Esophagus squamous epithelium (tissue), 5 donors: ENCODE results near the gene TNNI2. TPM values are rescaled to one million over a fixed set of nuclear protein-coding genes. Genes with fewer than 3 reads are reported as not detected.

Experiments
- DNase-seq: peaks from one replicate; lab custom pipeline; 2025; lab: John Stamatoyannopoulos, UW
- H3K27ac ChIP-seq, 4 donors: fragments of 200-600 bp; sonication (generic); one replicate each; pipeline ENCODE4 v1.5.1; 2016 to 2019; ENCODE audit warnings: mild to moderate bottlenecking in 1 of 4
- H3K27me3 ChIP-seq, 4 donors: fragments of 200-600 bp; sonication (generic); 1 replicate in 3 of 4; 2 replicates in 1 of 4; pipeline versions ENCODE4 v1.5.1 to v1.6.0; 2017 to 2021; ENCODE audit warnings: antibody characterized with exemption in 1 of 4
- H3K36me3 ChIP-seq, 3 donors: fragments of 200-600 bp; sonication (generic); one replicate each; pipeline ENCODE4 v1.5.1; 2016 to 2019
- H3K4me1 ChIP-seq, 3 donors: fragments of 200-600 bp; sonication (generic); one replicate each; pipeline ENCODE4 v1.5.1; 2017 to 2019
- H3K4me3 ChIP-seq, 4 donors: fragments of 200-600 bp; sonication (generic); 1 replicate in 3 of 4; 2 replicates in 1 of 4; pipeline ENCODE4 v1.5.1; 2016 to 2019; ENCODE audit warnings: mild to moderate bottlenecking in 2 of 4, moderate library complexity in 1 of 4
- H3K9me3 ChIP-seq, 3 donors: fragments of 200-600 bp; sonication (generic); one replicate each; pipeline ENCODE4 v1.5.1; 2016 to 2019
- POLR2A ChIP-seq, 4 donors: fragments of 450-650 bp; IDR thresholded peaks; one replicate each; pipeline ENCODE4 v1.6.1; 2017; ENCODE audit warnings: antibody characterized with exemption in 4 of 4, mild to moderate bottlenecking in 4 of 4, moderate library complexity in 3 of 4
- WGBS, 2 donors: methylation state at CpG; one replicate each; pipeline ENCODE4 v1.1.5; 2018; 5-methylcytosine and 5-hydroxymethylcytosine counted together
- intact Hi-C: fragments of 100-400 bp; cut with DNase I; formaldehyde crosslinking; loops from one replicate; pipeline ENCODE4 v1.15.0; 2022
- total RNA-seq, 4 donors: library from RNA; depleted of rRNA; stranded (reverse); fragments of >200 nt; gene quantifications; one replicate each; pipeline ENCODE4 v1.1.0, GENCODE V29; 2016
- TF ChIP-seq, protein P1 (sequence below), 6 experiments: fragments of 450-650 bp in 4 of 6; fragments of 200-600 bp in 2 of 6; sonication (generic) in 2 of 6; IDR thresholded peaks; one replicate each; pipeline ENCODE4 v1.5.1; 2016 to 2019; ENCODE audit warnings: antibody characterized with exemption in 6 of 6, mild to moderate bottlenecking in 4 of 6, moderate library complexity in 4 of 6
- donor health status: DM: yes; HTN: yes; CAD: no.

The TNNI2 gene
- total RNA-seq, 4 donors from 2014 or later: 14.7 to 23.8 (median 15.0) TPM; not detected in 1

GRCh38 chr11:1820463-1821325, 18.1 kb upstream of the TNNI2 start:
- H3K36me3 ChIP-seq: no peaks in the 10 kb centered on the region
- peaks cover 0 to 15% (median 8%) of the 10 kb centered on the region in 3 donors for H3K9me3 ChIP-seq
- no peak for DNase-seq
- H3K4me1 ChIP-seq: peaks cover 0 to 66% (median 11%) of the 10 kb centered on the region in 3 donors
- peaks cover 0 to 21% (median 0%) of the 10 kb centered on the region in 4 donors for H3K27me3 ChIP-seq
- intact Hi-C loops: no loop called here
- TF ChIP-seq, protein P1, sequence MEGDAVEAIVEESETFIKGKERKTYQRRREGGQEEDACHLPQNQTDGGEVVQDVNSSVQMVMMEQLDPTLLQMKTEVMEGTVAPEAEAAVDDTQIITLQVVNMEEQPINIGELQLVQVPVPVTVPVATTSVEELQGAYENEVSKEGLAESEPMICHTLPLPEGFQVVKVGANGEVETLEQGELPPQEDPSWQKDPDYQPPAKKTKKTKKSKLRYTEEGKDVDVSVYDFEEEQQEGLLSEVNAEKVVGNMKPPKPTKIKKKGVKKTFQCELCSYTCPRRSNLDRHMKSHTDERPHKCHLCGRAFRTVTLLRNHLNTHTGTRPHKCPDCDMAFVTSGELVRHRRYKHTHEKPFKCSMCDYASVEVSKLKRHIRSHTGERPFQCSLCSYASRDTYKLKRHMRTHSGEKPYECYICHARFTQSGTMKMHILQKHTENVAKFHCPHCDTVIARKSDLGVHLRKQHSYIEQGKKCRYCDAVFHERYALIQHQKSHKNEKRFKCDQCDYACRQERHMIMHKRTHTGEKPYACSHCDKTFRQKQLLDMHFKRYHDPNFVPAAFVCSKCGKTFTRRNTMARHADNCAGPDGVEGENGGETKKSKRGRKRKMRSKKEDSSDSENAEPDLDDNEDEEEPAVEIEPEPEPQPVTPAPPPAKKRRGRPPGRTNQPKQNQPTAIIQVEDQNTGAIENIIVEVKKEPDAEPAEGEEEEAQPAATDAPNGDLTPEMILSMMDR (IDR thresholded peaks at IDR 0.05): no peak
- no peak for TF ChIP-seq POLR2A (IDR thresholded peaks at IDR 0.05)
- WGBS, 2 donors: 40 to 42% methylated on average over 12 to 13 of the region's 14 CpGs
- H3K4me3 ChIP-seq: no peak overlapping the region
- peak overlapping the region; percentile 35 to 51 (median 45) for H3K27ac ChIP-seq

DNA sequence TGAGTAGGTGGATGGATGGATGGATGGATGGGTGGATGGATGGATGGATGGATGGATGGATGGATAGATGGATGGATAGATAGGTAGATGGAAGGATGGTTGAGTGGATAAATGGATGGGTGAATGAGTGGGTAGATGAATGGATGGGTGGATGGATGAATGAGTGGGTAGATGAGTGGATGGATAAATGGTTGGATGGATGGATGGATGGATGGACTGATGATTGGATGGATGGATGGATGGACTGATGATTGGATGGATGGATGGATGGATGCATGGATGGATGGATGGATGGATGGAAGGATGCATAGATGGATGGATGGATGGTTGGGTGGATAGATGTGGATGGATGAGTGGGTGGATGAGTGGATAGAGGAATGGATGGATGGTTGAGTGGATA, 17.2 kb upstream of the TNNI2 start:
- peaks cover 0 to 20% (median 0%) of the 10 kb centered on the region in 4 donors for H3K27me3 ChIP-seq
- no peak for DNase-seq
- H3K27ac ChIP-seq: peak overlapping the region in 1 of 4 donors; percentile 51
- intact Hi-C loops: no loop called here
- H3K4me3 ChIP-seq: no peak overlapping the region
- peaks cover 0 to 75% (median 11%) of the 10 kb centered on the region in 3 donors for H3K4me1 ChIP-seq
- H3K9me3 ChIP-seq: peaks cover 0 to 15% (median 8%) of the 10 kb centered on the region in 3 donors
- no peak for TF ChIP-seq POLR2A (IDR thresholded peaks at IDR 0.05)
- TF ChIP-seq, protein P1 (IDR thresholded peaks at IDR 0.05): no peak
- no peaks in the 10 kb centered on the region for H3K36me3 ChIP-seq

DNA sequence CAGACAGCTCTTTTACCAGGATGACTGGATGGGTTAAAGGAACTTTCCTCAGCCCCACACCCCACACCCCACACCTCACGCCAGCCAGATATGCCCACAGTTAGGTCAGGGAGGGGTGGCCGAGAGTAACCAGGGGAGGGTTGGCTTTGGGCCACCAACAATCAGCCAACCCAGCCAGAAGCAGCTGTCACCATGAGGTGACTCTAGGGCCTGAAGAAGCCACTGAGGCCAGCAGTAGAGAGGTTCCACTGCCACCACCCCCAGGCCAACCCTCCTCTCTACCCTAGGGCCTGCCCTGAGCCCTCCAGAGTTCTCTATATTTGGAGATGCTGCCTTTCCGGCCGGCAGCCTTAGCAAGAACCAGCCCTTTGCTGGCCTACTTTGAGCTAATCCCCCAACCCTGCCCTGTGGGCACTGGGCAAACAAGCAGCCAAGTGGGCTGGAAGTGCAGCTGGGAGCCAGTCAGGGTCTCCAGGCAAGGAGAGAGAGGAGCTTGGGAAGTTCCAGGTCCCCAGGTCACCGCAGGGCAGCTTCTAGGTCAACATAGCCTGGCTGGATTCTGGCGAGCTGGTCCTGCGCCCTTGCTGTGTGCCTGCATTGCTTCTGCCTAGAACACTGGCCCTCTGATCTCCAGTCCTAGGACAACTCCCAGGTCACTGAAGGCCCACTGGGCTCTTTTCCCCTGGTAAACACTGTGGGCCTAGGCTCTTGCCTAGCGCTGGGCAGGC, 16.0 kb upstream of the TNNI2 start:
- H3K36me3 ChIP-seq: no peaks in the 10 kb centered on the region
- H3K27me3 ChIP-seq: peaks cover 0 to 28% (median 0%) of the 10 kb centered on the region in 4 donors
- peaks cover 0 to 78% (median 20%) of the 10 kb centered on the region in 3 donors for H3K4me1 ChIP-seq
- no peak for DNase-seq
- no peak overlapping the region for H3K27ac ChIP-seq
- no peak overlapping the region for H3K4me3 ChIP-seq
- TF ChIP-seq, protein P1 (IDR thresholded peaks at IDR 0.05): no peak
- no peak for TF ChIP-seq POLR2A (IDR thresholded peaks at IDR 0.05)
- intact Hi-C loops: no loop called here
- WGBS, 2 donors: 70 to 84% methylated on average over 2 to 6 of the region's 8 CpGs
- peaks cover 0 to 13% (median 8%) of the 10 kb centered on the region in 3 donors for H3K9me3 ChIP-seq

DNA sequence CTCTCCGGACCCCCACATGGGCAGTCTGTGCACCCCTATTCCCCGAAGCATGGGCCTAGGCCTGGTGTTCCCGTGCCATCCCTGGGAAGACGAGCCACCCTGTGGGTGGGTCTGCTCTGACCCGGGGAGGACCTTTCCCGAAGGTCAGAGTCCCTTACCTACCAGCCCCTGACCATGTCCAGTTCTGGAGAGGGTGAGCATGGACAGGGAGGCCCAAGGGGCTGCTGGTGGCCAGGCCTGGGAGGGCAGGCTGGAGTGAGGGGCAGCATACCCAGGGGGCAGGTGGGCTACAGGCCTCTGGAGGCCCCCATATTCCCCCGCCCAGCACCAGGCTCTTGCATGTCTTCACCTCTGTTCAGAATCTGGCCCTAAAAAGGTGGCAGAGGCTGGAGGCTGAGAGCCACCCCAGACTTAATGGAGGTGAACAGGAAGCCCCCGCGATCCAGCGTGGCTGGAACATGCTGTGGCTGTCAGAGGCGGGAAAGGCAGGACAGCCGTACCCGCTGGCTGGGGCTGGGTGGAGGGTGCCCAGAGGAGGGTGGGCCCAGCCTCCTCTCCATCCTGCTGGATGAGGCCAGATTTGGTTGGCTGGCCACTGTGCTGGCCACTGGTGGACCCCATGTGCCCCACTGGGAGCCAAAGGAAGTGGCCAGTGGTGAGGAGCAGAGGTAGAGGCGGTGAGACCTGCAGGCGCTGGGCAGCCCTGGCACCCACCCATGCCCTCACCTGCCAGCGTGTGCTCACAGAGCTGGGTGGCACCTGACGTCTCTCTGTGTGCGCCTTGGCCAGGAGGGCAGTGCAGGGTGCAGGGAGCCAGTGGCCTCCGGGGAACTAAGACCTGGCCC, 15.2 kb upstream of the TNNI2 start:
- TF ChIP-seq POLR2A (IDR thresholded peaks at IDR 0.05): no peak
- TF ChIP-seq, protein P1 (IDR thresholded peaks at IDR 0.05): no peak
- Histone ChIP-seq H3K27ac (no peak overlapping the region), H3K4me3 (no peak overlapping the region), H3K27me3 (peaks cover 0 to 36% (median 0%) of the 10 kb centered on the region in 4 donors), H3K9me3 (peaks cover 0 to 5% (median 3%) of the 10 kb centered on the region in 3 donors), H3K4me1 (peaks cover 0 to 83% (median 20%) of the 10 kb centered on the region in 3 donors), H3K36me3 (no peaks in the 10 kb centered on the region)
- intact Hi-C loops: no loop called here
- no peak for DNase-seq
- WGBS, 2 donors: 65 to 89% methylated on average over 4 to 8 of the region's 19 CpGs
